IPS DF 4.7 (cell line): ENCODE measurements around the gene PDE6C.
"Not testable (repeated sequence)": the region's sequence is repeated elsewhere in the genome, so short reads cannot be mapped to it uniquely, and the experiment has no call there.

Experiments used
- DNase-seq: peaks from one replicate; pipeline ENCODE4 v3.0.0-alpha.2; 2013; ENCODE audit warnings: low spot score; ENCODE audit errors: extremely low read depth

PDE6C gene

GRCh38 chr10:93629647-93630305 lies 17.4 kb downstream of the PDE6C start:
- no peak for DNase-seq

GRCh38 chr10:93630625-93631557 lies 18.6 kb downstream of the PDE6C start:
- DNase-seq, result no peak

DNA sequence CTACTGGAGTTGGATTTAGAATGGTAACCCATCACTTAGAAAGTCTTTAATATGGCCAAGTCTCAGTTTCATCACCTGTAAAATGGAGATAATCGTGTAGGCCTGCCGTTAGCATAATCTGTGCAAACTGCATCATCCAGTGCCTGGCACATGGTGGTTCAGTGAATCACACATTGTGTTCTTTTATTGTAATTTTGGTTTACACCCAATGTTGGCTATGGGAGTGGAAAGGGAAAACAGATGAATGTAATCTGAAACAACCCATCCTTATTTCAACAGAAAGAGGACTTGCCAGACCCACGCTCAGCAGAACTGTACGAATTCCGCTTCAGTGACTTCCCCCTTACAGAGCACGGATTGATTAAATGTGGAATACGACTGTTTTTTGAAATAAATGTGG lies 27.5 kb downstream of the PDE6C start:
- no peak for DNase-seq

DNA sequence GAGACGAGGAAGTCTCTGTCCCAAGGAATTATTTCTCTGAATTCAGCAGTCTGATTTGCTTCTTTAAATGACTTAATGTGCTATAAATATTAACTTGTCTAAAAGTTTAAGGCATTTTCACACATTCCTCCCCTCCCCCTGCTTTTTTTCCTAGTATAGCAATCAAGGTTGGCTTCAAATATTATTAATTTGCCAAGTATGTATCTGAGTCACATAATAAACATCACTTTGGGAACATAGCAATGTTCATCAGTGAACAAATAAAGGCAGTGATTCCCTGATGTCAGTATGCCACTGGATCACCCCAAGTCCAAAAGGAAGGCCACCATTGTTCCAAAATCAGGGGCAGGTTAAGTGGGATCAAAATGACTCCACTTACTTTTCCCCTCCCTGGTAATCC lies 40.5 kb downstream of the PDE6C start:
- no peak for DNase-seq

- DNase-seq, result no peak
These were observed 41.9 kb downstream of the PDE6C start for GRCh38 chr10:93654201-93654600.

- DNase-seq, result no peak
These were observed 43.8 kb downstream of the PDE6C start for GRCh38 chr10:93656155-93656554.

DNA sequence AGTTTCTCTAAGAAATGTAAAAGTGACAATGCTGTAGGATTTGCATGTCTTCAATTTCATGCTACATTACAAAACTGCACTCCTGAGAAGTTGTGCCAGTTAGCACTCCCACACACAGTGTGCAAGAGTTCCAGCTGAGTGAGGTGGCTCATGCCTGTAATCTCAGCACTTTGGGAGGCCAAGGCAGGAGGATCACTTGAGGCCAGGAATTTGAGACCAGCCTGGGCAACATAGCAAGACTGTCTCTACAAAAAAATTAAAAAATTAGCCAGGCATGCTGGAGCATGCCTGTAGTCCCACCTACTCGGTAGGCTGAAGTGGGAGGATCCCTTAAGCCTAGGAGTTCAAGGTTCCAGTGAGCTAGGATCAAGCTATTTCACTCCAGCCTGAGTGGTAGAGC lies 45.4 kb downstream of the PDE6C start:
- DNase-seq, result no peak

- DNase-seq, result no peak
These were observed 53.7 kb downstream of the PDE6C start for GRCh38 chr10:93666030-93666429.

- no peak for DNase-seq
These were observed 55.5 kb downstream of the PDE6C start for GRCh38 chr10:93667795-93668194.

GRCh38 chr10:93670372-93670771 lies 58.0 kb downstream of the PDE6C start:
- no peak for DNase-seq

DNA sequence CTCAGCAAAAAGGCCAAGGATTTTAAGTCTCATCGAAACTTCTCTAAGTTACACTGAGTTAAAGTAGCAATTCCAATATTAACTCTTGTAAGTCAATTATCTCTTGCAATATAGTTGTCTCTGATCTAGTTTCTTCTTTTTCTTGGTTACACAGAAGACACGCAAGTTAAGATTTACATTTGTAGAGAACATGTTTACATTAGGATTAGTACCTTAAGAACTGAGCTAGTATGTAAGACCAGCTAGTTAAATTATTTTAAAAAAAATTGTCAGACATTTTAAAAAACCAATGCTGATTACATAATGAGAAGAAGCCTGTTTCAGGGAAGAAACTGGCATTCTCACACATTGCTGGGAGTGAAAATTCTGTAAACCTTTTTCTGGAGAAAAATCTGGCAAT lies 58.7 kb downstream of the PDE6C start:
- no peak for DNase-seq

- no peak for DNase-seq
These were observed 59.8 kb downstream of the PDE6C start for GRCh38 chr10:93672022-93672678.

DNA sequence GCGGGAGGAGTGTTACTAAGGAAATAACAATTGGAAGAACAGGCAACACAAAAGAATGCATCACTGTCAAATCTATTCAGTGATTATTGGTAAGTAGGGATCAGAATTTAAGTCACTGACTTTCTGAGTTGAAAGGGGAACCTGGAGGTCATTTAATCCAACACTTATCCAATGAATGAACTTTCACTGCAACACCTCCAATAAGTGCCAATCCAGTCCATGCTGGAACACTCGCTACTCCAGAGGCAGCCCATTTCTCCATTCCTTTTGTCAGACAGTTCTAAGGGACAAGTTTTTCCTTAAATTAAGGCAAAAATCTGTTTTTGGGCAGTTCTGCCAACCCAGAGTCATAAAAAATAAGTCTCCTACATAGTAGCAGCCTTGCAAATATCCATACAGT lies 60.6 kb downstream of the PDE6C start:
- DNase-seq, result no peak

GRCh38 chr10:93673791-93674190 lies 61.5 kb downstream of the PDE6C start:
- no peak for DNase-seq

- no peak for DNase-seq
These were observed 66.0 kb downstream of the PDE6C start for GRCh38 chr10:93678386-93678785.

GRCh38 chr10:93678805-93679587 lies 66.7 kb downstream of the PDE6C start:
- DNase-seq, result no peak

- DNase-seq, result no peak
These were observed 68.2 kb downstream of the PDE6C start for GRCh38 chr10:93680412-93681047.

DNA sequence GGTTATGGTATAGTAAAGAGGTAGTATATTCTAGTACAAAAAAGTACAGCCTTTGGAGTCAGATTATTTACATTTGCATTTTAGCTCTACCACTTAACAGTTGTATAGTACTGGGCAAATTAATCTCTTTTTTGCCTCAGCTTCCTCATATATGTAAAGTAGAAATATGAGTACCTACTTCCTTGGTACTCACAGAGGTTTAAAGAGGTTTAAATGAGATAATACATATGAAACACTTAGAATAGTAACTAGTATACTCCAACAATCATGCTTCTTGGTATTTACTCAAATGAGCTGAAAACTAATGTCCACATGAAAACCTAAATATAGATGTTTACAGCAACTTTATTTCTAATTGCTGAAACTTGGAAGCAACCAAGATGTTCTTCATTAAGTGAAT lies 75.4 kb downstream of the PDE6C start:
- no peak for DNase-seq

- DNase-seq, result no peak
These were observed 83.4 kb downstream of the PDE6C start for GRCh38 chr10:93695740-93696139.

GRCh38 chr10:93696582-93696981 lies 84.2 kb downstream of the PDE6C start:
- DNase-seq, result not testable (repeated sequence)

GRCh38 chr10:93697207-93697606 lies 84.9 kb downstream of the PDE6C start:
- DNase-seq, result no peak
